Fibroblast of the aortic adventitia (primary cell): ENCODE measurements around the gene ZNF575. TPM values are rescaled to one million over a fixed set of nuclear protein-coding genes. Genes with fewer than 3 reads are reported as not detected.
"Not testable (repeated sequence)": the region's sequence is repeated elsewhere in the genome, so short reads cannot be mapped to it uniquely, and the experiment has no call there.

Experiments
- DNase-seq: peaks from one replicate; pipeline ENCODE4 v3.0.0-alpha.2; 2010; ENCODE audit warnings: low read depth
- H3K4me3 ChIP-seq: 2 replicates; pipeline ENCODE4 v1.5.1; 2011; ENCODE audit warnings: low read depth, mild to moderate bottlenecking, control low read depth, low read length, moderate library complexity
- CTCF ChIP-seq: IDR thresholded peaks from 2 replicates; pipeline ENCODE4 v1.5.1; 2011; ENCODE audit warnings: mild to moderate bottlenecking, low read length, control low read depth, inconsistent platforms; ENCODE audit not compliant: insufficient read depth
- total RNA-seq: library from RNA; depleted of rRNA; stranded (reverse); fragments of >200 nt; gene quantifications from 2 replicates; pipeline ENCODE4 v1.2.3, GENCODE V29; 2012; ENCODE audit warnings: low replicate concordance

ZNF575 gene
- total RNA-seq, 1 donor: 0.63 TPM

DNA sequence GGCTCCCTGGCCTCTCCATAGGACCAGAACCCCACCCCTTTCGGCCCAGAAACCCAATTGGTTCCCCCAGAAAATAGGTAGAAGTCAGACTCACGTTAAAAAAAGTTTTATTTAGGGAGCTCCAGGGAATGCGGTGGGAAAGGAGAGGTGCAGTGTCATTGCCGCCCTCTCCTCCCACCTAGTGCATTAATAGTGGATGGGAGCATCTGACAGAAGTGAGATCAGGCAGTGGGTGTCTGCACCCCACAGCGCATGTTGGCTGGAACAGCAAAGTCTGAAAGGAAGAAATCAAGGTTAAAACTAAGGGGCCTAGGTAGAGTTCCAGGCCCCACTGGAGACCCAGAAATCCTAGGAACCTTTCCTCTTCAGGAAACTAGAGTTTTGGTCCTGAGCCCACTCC, 26.4 kb upstream of the ZNF575 start:
- TF ChIP-seq CTCF: no peak
- no peak for DNase-seq
- no peak overlapping the region for H3K4me3 ChIP-seq

DNA sequence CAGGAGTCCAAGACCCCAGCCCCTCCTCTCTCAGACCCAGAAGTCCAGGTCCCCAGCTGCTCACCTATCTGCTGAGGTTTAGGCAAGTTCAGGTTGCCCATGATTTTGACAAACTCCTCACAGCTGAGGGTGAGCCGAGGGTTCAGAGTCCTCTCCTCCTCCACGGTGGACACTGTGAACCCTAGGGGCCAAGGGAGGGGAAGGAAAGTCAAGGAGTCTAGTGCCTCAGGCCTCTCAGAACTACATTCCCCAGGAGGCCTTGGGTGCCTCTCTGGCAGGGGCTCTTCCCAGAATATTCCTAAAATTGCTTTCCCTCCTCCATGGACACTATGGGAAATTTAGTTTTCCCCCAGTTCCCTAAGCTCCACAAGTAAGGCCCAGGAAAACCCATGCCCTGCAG, 25.1 kb upstream of the ZNF575 start:
- TF ChIP-seq CTCF: no peak
- no peak for DNase-seq
- H3K4me3 ChIP-seq: no peak overlapping the region

GRCh38 chr19:43510713-43511112, 22.3 kb upstream of the ZNF575 start:
- no peak for DNase-seq
- no peak for TF ChIP-seq CTCF
- no peak overlapping the region for H3K4me3 ChIP-seq

DNA sequence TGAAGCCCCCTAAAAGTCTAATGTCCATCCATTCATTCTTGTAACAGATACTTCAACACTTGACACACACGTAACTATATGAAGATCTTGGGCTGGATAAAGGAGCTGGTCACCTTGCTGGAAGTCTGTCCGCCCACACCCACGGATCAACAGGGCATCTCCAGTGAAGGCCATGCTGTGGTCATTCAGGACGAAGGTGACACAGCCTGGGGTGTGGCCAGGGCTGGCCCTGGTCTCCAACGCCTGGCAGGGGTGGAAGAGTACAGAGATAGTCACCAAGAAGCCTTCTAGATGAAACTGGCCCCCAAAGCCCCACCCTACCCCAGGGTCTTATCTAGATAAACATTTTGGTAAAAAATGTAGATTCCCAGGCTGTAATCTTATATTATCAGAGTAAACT, 21.7 kb upstream of the ZNF575 start:
- TF ChIP-seq CTCF: no peak
- DNase-seq: no peak
- no peak overlapping the region for H3K4me3 ChIP-seq

DNA sequence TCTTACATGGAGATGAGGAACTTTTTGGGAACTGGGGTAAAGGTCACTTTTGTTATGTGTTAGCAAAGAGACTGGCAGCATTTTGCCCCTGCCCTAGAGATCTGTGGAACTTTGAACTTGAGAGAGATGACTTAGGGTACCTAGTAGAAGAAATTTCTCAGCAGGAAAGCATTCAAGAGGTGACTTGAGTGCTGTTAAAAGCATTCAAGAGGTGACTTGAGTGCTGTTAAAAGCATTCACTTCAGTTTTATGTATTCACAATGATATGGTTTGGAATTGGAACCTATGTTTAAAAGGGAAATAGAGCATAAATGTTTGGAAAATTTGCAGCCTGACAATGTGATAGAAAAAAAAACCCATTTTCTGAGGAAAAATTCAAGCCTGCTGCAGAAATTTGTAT, 20.6 kb upstream of the ZNF575 start:
- not testable (repeated sequence) for DNase-seq, H3K4me3 ChIP-seq

DNA sequence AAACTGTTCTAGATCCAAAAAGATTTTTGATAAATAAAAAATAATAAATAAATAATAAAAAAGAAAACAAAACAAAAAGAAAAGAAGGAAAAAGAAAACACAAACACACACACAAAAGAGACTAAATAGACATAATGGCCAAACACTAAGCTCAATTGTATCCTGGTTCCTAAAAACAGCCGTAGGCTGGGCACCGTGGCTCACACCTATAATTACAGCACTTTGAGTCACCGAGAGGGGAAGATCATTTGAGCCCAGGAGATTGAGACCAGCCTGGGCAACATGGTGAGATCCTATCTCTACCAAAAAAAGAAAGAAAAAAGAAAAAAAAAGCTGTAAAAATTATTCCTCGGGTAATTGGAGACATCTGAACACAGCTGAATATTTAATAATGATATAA, 14.9 kb upstream of the ZNF575 start:
- H3K4me3 ChIP-seq: no peak overlapping the region
- no peak for TF ChIP-seq CTCF
- DNase-seq: no peak

- peak; percentile 93 for DNase-seq
- no peak overlapping the region for H3K4me3 ChIP-seq
- TF ChIP-seq CTCF: peak; percentile 85
Measured at GRCh38 chr19:43519436-43520088, 13.4 kb upstream of the ZNF575 start.
